HepG2 (cell line): Measurements from ENCODE around the gene INPP1. TPM values are rescaled to one million over a fixed set of nuclear protein-coding genes. Genes with fewer than 3 reads are reported as not detected.
A peak's percentile ranks its signal among the peaks of the same experiment; 100 is the strongest.

Source experiments
- AHR ChIP-seq: IDR thresholded peaks from 2 replicates; pipeline ENCODE4 v1.6.1; 2018; ENCODE audit warnings: missing genetic modification reagents, missing compliant biosample characterization
- ATF1 ChIP-seq: IDR thresholded peaks from 2 replicates; pipeline ENCODE4 v1.6.1; 2016; ENCODE audit warnings: mild to moderate bottlenecking, control low read depth
- CBFB ChIP-seq: sonication (generic); formaldehyde crosslinking; IDR thresholded peaks from 2 replicates; pipeline ENCODE4 v1.4.0; 2020; ENCODE audit warnings: missing genetic modification reagents
- MLXIP ChIP-seq: sonication (generic); formaldehyde crosslinking; IDR thresholded peaks from 2 replicates; pipeline ENCODE4 v1.9.0; 2021; ENCODE audit warnings: missing genetic modification reagents, borderline replicate concordance
- MYC ChIP-seq: sonication (generic); formaldehyde crosslinking; IDR thresholded peaks from 2 replicates; pipeline ENCODE4 v1.9.0; 2021; ENCODE audit warnings: missing genetic modification reagents, borderline replicate concordance
- RBAK ChIP-seq: sonication (generic); formaldehyde crosslinking; IDR thresholded peaks from 2 replicates; pipeline ENCODE4 v1.5.1; 2020; ENCODE audit warnings: mild to moderate bottlenecking, missing genetic modification reagents
- RFXAP ChIP-seq: sonication (generic); formaldehyde crosslinking; IDR thresholded peaks from 2 replicates; pipeline ENCODE4 v1.4.0; 2020; ENCODE audit warnings: missing genetic modification reagents, borderline replicate concordance
- STAG1 ChIP-seq: sonication (generic); formaldehyde crosslinking; IDR thresholded peaks from 2 replicates; pipeline ENCODE4 v1.4.0; 2020; ENCODE audit warnings: missing genetic modification reagents
- ZFP41 ChIP-seq: sonication (generic); formaldehyde crosslinking; IDR thresholded peaks from 2 replicates; pipeline ENCODE4 v1.4.0; 2020; ENCODE audit warnings: mild to moderate bottlenecking, missing genetic modification reagents, borderline replicate concordance
- ZNF101 ChIP-seq: sonication (generic); formaldehyde crosslinking; IDR thresholded peaks from 2 replicates; pipeline ENCODE4 v1.4.0; 2020; ENCODE audit warnings: mild to moderate bottlenecking, low read depth, missing genetic modification reagents, borderline replicate concordance
- ZNF180 ChIP-seq: sonication (generic); formaldehyde crosslinking; IDR thresholded peaks from 2 replicates; pipeline ENCODE4 v1.4.0; 2020; ENCODE audit warnings: low read depth, missing genetic modification reagents, borderline replicate concordance
- ZNF430 ChIP-seq: sonication (generic); formaldehyde crosslinking; IDR thresholded peaks from 2 replicates; pipeline ENCODE4 v1.9.0; 2021; ENCODE audit warnings: mild to moderate bottlenecking, missing genetic modification reagents
- ZNF597 ChIP-seq: sonication (generic); formaldehyde crosslinking; IDR thresholded peaks from 2 replicates; pipeline ENCODE4 v1.5.0; 2020; ENCODE audit warnings: missing genetic modification reagents
- ZNF737 ChIP-seq: sonication (generic); formaldehyde crosslinking; IDR thresholded peaks from 2 replicates; pipeline ENCODE4 v1.5.0; 2020; ENCODE audit warnings: missing genetic modification reagents, mild to moderate bottlenecking, borderline replicate concordance
- ZUFSP ChIP-seq: sonication (generic); formaldehyde crosslinking; IDR thresholded peaks from 2 replicates; pipeline ENCODE4 v1.9.0; 2021; ENCODE audit warnings: missing genetic modification reagents, mild to moderate bottlenecking, borderline replicate concordance
- polyA plus RNA-seq, 8 experiments: library from polyadenylated mRNA; depleted of rRNA in 3 of 8; stranded (reverse) in 7 of 8; unstranded in 1 of 8; fragments of >200 nt; fragmentation: Illumina TruSeq in 4 of 8; extraction: Trizol in 4 of 8; gene quantifications; 2 replicates each; pipeline versions ENCODE4 v1.2.1 to v1.2.3, GENCODE V29; 2011 to 2016; ENCODE audit warnings: low read depth in 4 of 8, missing spikeins in 1 of 8, mixed read lengths in 1 of 8; ENCODE audit not compliant: insufficient read depth in 1 of 8
- total RNA-seq, 5 experiments: library from RNA; depleted of rRNA; stranded (reverse); fragments of >200 nt; fragmentation: Illumina TruSeq; extraction: Trizol; gene quantifications; 2 replicates each; pipeline ENCODE4 v1.2.3, GENCODE V29; 2016; ENCODE audit warnings: low read depth in 1 of 5
- TF ChIP-seq, protein P1 (sequence below): IDR thresholded peaks from 2 replicates; pipeline ENCODE4 v1.6.1; 2016; ENCODE audit warnings: control low read depth
- TF ChIP-seq, protein P2 (sequence below): sonication (generic); formaldehyde crosslinking; IDR thresholded peaks from 2 replicates; pipeline ENCODE4 v1.5.1; 2020; ENCODE audit warnings: mild to moderate bottlenecking, missing genetic modification reagents, moderate library complexity
- TF ChIP-seq, protein P3 (sequence below): sonication (generic); formaldehyde crosslinking; IDR thresholded peaks from 2 replicates; pipeline ENCODE4 v1.4.0; 2020; ENCODE audit warnings: low read depth, mild to moderate bottlenecking, missing genetic modification reagents

Gene INPP1
- total and polyA plus RNA-seq, 2 of the 13 experiments (the other 11 are each of a cell fraction or from before 2014, with no cell fraction given): 10.0 to 13.3 TPM

DNA sequence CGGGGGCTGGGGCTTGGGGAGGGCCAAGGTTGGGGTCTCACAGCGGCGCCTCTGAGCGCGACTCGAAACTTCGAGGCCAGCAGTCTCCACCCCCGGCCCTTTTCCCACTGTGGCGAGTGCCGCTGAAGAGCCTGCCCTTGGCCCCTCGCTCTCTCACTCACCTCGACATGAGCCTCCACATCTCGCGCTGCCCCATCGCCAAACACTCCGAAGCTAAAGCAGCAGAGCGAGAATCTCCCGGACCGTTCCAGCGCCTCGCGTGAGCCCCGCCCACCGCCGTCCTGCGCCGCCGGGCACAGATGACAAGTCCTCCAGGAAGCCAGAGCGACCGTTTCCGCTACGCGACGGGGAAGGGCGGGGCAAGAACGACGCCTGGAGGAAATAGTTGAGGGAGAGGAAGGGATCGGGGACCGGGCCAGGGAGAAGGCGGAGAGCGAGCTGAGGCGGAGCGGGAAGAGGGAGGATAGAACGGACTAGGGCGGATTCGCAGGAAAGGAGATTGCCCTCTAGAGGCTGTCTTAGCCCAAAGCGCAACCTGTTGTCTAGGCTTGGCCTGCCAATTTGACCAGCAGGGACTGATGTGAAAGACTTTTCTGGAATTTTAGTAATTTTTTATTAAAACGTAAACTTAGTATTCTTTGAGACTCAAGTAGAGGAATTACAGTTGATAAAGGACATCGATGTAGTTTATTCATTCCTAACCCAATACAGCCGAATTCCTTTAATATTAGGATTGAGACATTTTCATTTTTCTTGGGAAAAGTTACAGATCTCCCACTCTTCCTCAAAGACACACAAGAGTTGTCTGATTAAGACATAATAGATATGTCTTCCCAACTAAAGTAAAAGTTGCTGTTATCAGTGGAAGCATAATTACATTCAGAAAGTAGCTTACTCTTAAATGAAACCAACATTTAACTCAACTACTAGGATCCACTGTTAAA is 23.6 kb upstream of the INPP1 start, which contains the start of gene HIBCH (continued):
- 0 out of 2 replicates have a peak, but pooled peaks have one; percentile 9 for TF ChIP-seq RBAK (CRISPR knock-in tag)
- TF ChIP-seq, protein P1, sequence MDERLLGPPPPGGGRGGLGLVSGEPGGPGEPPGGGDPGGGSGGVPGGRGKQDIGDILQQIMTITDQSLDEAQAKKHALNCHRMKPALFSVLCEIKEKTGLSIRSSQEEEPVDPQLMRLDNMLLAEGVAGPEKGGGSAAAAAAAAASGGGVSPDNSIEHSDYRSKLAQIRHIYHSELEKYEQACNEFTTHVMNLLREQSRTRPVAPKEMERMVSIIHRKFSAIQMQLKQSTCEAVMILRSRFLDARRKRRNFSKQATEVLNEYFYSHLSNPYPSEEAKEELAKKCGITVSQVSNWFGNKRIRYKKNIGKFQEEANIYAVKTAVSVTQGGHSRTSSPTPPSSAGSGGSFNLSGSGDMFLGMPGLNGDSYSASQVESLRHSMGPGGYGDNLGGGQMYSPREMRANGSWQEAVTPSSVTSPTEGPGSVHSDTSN: no peak
- TF ChIP-seq ZNF180 (CRISPR knock-in tag): no peak
- TF ChIP-seq ZNF430: peak; percentile 95
- TF ChIP-seq AHR (CRISPR knock-in tag): peak; percentile 85
- TF ChIP-seq MLXIP: no peak
- TF ChIP-seq ZUFSP (CRISPR knock-in tag): no peak
- peak; percentile 90 for TF ChIP-seq ATF1 (CRISPR knock-in tag)
- peak; percentile 52 for TF ChIP-seq STAG1 (CRISPR knock-in tag)
- TF ChIP-seq ZNF597 (CRISPR knock-in tag): no peak
- no peak; the same call in 1 of the 2 replicates for TF ChIP-seq RFXAP (CRISPR knock-in tag)
- TF ChIP-seq, protein P2, sequence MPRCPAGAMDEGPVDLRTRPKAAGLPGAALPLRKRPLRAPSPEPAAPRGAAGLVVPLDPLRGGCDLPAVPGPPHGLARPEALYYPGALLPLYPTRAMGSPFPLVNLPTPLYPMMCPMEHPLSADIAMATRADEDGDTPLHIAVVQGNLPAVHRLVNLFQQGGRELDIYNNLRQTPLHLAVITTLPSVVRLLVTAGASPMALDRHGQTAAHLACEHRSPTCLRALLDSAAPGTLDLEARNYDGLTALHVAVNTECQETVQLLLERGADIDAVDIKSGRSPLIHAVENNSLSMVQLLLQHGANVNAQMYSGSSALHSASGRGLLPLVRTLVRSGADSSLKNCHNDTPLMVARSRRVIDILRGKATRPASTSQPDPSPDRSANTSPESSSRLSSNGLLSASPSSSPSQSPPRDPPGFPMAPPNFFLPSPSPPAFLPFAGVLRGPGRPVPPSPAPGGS: peak; percentile 81; the same call in 1 of the 2 replicates
- TF ChIP-seq MYC (CRISPR knock-in tag): peak; percentile 73; the same call in 1 of the 2 replicates
- TF ChIP-seq ZNF737: no peak
- 0 out of 2 replicates have a peak, but pooled peaks have one; percentile 65 for TF ChIP-seq ZFP41 (CRISPR knock-in tag)
- TF ChIP-seq CBFB: peak; percentile 83; the same call in 1 of the 2 replicates
- TF ChIP-seq ZNF101 (CRISPR knock-in tag): no peak
- TF ChIP-seq, protein P3, sequence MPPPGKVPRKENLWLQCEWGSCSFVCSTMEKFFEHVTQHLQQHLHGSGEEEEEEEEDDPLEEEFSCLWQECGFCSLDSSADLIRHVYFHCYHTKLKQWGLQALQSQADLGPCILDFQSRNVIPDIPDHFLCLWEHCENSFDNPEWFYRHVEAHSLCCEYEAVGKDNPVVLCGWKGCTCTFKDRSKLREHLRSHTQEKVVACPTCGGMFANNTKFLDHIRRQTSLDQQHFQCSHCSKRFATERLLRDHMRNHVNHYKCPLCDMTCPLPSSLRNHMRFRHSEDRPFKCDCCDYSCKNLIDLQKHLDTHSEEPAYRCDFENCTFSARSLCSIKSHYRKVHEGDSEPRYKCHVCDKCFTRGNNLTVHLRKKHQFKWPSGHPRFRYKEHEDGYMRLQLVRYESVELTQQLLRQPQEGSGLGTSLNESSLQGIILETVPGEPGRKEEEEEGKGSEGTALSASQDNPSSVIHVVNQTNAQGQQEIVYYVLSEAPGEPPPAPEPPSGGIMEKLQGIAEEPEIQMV (CRISPR knock-in tag): peak; percentile 90
